HG03571 (cell line): Measurements from ENCODE around the gene PELI2.

Experiments used
- ATAC-seq: cut with Tn5 transposase; IDR thresholded peaks from one replicate; pipeline ENCODE4 v1.9.1; 2021; ENCODE audit not compliant: unreplicated experiment

Gene PELI2

GRCh38 chr14:56289155-56289554, 170.9 kb downstream of the PELI2 start:
- no peak for ATAC-seq

- no peak for ATAC-seq
Observed at GRCh38 chr14:56290195-56290594, 172.0 kb downstream of the PELI2 start.

GRCh38 chr14:56292970-56293369, 174.8 kb downstream of the PELI2 start:
- no peak for ATAC-seq

- no peak for ATAC-seq
Observed at GRCh38 chr14:56293506-56293905, 175.3 kb downstream of the PELI2 start.

GRCh38 chr14:56294128-56294527, 175.9 kb downstream of the PELI2 start:
- ATAC-seq, result no peak

GRCh38 chr14:56295743-56296142, 177.5 kb downstream of the PELI2 start:
- ATAC-seq, result no peak

- no peak for ATAC-seq
Observed at GRCh38 chr14:56297449-56297848, 179.2 kb downstream of the PELI2 start.

GRCh38 chr14:56299306-56299984, 181.2 kb downstream of the PELI2 start:
- no peak for ATAC-seq

GRCh38 chr14:56300495-56300894, 182.3 kb downstream of the PELI2 start:
- ATAC-seq, result no peak

GRCh38 chr14:56304456-56304855, 186.2 kb downstream of the PELI2 start:
- no peak for ATAC-seq

GRCh38 chr14:56309198-56309597, 191.0 kb downstream of the PELI2 start:
- ATAC-seq, result no peak

- no peak for ATAC-seq
Observed at GRCh38 chr14:56310643-56311042, 192.4 kb downstream of the PELI2 start.

- ATAC-seq, result no peak
Observed at GRCh38 chr14:56313789-56314188, 195.6 kb downstream of the PELI2 start.

GRCh38 chr14:56318393-56319115, 200.3 kb downstream of the PELI2 start:
- no peak for ATAC-seq

- no peak for ATAC-seq
Observed at GRCh38 chr14:56321861-56322260, 203.7 kb downstream of the PELI2 start.

- no peak for ATAC-seq
Observed at GRCh38 chr14:56322531-56322930, 204.3 kb downstream of the PELI2 start.

- no peak for ATAC-seq
Observed at GRCh38 chr14:56324454-56324853, 206.2 kb downstream of the PELI2 start.

GRCh38 chr14:56324856-56325699, 206.9 kb downstream of the PELI2 start:
- no peak for ATAC-seq

- ATAC-seq, result no peak
Observed at GRCh38 chr14:56328021-56328420, 209.8 kb downstream of the PELI2 start.

- ATAC-seq, result no peak
Observed at GRCh38 chr14:56331592-56332216, 213.5 kb downstream of the PELI2 start.
